ENCODE results near the gene VPS29.
A peak's percentile ranks its signal among the peaks of the same experiment; 100 is the strongest.

GRCh38 chr12:110501399-110501751, 536 bp downstream of the VPS29 start:
- TF ChIP-seq CTCF (conservative IDR thresholded peaks at IDR 0.05; ENCODE audit: low read length) (0 out of 2 replicates have a peak, but pooled peaks have one; percentile 22), EZH2phosphoT487 (IDR thresholded peaks at IDR 0.05; ENCODE audit: borderline replicate concordance, low read depth, low read length) (no peak)

Measured in OCI-LY7 (cell line).